ENCODE results near the gene ITGA11. TPM values are rescaled to one million over a fixed set of nuclear protein-coding genes. Genes with fewer than 3 reads are reported as not detected.

The ITGA11 gene
- polyA plus RNA-seq, 6 donors from 2014 or later, result 0.04 TPM; not detected in 5

DNA sequence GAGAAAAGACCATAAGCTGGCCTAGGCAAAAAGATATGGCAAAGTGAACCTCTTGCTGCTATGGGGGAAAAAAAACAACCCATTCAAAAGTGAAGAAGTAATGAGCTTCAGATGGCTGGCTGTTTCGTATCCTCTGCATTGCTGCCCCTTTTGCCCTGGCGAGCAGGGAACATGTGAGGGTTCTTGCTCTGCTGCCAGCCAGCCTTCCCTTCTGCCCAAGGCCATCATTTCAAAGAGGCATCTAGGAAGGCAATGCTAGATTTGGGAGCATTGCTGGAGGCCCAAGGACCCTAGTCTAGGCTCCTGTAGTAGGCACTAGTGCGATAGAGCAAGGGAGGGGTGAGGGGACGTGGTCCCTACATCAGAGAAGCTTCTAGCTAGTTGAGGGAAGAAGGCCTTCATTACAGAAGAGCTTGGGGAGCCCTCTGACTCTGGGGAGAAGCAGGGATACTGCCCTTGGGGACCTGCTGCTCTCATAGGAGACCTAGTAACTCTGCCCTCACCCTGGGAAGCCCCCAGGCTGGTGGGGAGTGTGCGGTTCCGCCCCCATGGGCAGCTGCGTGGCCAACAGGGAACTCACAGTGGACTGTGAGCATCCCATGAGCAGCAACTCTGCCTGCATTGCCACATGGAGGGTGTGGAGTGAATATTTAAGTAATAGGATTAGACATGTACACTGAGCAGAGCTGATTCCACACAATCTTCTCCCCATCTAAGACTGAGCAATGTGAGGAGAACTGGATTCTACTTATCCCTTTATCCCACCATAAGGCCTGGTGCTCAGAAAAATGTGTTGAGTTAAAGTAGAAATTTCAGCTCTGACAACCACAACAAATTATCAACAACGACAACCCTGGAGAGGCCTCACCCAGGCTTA, 21.3 kb downstream of the ITGA11 start:
- Mint-ChIP-seq H3K4me1 (no peaks in the 10 kb centered on the region), H3K27me3 (peaks cover 0 to 6% (median 0%) of the 10 kb centered on the region in 3 donors), H3K27ac (no peak overlapping the region), H3K4me3 (no peak overlapping the region), H3K36me3 (no peaks in the 10 kb centered on the region), H3K9me3 (no peaks in the 10 kb centered on the region)
- no peak for DNase-seq
- no peak for ATAC-seq (ENCODE audit: low read depth in 2 of 2)

GRCh38 chr15:68409736-68410370, 22.1 kb downstream of the ITGA11 start:
- Mint-ChIP-seq H3K9me3 (no peaks in the 10 kb centered on the region), H3K36me3 (no peaks in the 10 kb centered on the region), H3K27me3 (peaks cover 0 to 6% (median 0%) of the 10 kb centered on the region in 3 donors), H3K4me3 (no peak overlapping the region), H3K27ac (no peak overlapping the region), H3K4me1 (no peaks in the 10 kb centered on the region)
- DNase-seq, result no peak
- no peak for ATAC-seq (ENCODE audit: low read depth in 2 of 2)

DNA sequence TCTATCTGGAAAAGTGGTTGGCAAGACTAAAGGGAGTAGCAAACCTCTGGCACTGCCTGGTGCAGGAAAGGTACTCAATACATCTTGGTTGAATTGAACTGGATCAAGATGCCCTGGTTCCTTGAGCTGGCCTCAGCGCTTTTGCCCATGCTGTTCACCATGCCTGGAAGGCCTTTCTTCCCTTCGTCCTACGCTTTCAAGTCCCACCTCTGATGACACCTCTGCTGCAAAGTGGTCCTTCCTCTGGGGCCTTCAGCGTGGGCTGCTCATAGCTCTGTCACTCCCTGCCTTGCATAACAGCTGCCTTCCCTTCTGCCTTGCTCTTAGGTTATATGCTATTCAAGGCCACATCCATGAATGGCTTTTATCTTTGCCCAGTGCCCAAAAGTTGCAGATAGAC, 23.0 kb downstream of the ITGA11 start:
- Mint-ChIP-seq H3K27me3 (peaks cover 0 to 6% (median 0%) of the 10 kb centered on the region in 3 donors), H3K4me1 (no peaks in the 10 kb centered on the region), H3K27ac (peak overlapping the region in 1 of 6 donors; percentile 70), H3K4me3 (no peak overlapping the region), H3K36me3 (no peaks in the 10 kb centered on the region), H3K9me3 (peaks cover 0 to 2% (median 0%) of the 10 kb centered on the region in 7 donors)
- ATAC-seq (ENCODE audit: low read depth in 2 of 2) (no peak), DNase-seq (no peak)

- peak overlapping the region in 1 of 6 donors; percentile 30 for H3K27ac Mint-ChIP-seq
- no peaks in the 10 kb centered on the region for H3K4me1 Mint-ChIP-seq
- DNase-seq (no peak), ATAC-seq (ENCODE audit: low read depth in 2 of 2) (no peak)
- peaks cover 0 to 6% (median 0%) of the 10 kb centered on the region in 3 donors for H3K27me3 Mint-ChIP-seq
- H3K4me3 Mint-ChIP-seq, result peak overlapping the region in 1 of 8 donors; percentile 44
- no peaks in the 10 kb centered on the region for H3K36me3 Mint-ChIP-seq
- peaks cover 0 to 8% (median 0%) of the 10 kb centered on the region in 7 donors for H3K9me3 Mint-ChIP-seq
Observed at GRCh38 chr15:68407886-68408881, 23.8 kb downstream of the ITGA11 start.

- DNase-seq (no peak), ATAC-seq (ENCODE audit: low read depth in 2 of 2) (no peak)
- Mint-ChIP-seq H3K27me3 (peaks cover 0 to 6% (median 0%) of the 10 kb centered on the region in 3 donors), H3K9me3 (peaks cover 0 to 10% (median 2%) of the 10 kb centered on the region in 7 donors), H3K36me3 (no peaks in the 10 kb centered on the region), H3K4me3 (no peak overlapping the region), H3K4me1 (no peaks in the 10 kb centered on the region), H3K27ac (no peak overlapping the region)
Observed at GRCh38 chr15:68407141-68407885, 24.6 kb downstream of the ITGA11 start.

DNA sequence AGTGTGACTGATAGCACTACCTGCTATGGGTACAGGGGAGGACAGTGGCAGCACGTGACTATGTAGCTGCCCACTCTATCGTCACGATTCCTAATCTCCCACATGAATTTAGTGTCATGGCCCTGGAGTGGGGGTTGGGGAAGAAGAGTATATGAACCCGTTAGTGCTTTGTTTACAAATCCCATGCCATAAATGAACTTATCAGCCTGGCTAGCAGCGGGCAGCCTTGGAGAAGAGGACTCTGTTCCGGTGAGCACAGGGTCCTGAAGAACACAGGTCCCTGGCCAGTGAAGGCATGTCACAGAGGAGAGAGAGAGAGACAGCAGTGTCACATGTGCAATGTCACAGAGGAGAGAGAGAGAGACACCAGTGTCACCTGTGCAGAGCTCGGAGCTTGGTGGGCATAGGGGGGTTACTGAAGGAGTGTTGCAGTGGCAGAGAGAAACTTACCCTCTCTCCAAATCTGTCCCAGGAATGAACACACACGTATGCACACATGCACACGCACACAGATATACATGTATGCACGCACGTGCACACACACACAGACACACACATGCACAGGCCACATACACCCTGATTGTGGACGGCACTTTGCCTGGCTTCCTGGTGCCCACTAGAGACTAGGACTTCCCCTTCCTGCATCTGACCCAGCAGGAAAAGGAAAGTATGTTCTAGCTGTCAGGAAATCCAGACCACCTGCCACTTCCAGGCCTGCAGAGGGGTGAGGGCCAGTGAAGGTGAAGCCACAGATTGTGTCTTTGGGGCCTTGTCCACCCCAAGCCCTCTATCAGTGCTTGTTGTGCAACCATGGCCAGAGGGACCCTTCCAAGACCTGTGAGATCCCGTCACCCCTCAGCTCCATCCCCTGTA, 26.3 kb downstream of the ITGA11 start:
- Mint-ChIP-seq H3K27me3 (peaks cover 0 to 6% (median 0%) of the 10 kb centered on the region in 3 donors), H3K4me1 (no peaks in the 10 kb centered on the region), H3K36me3 (no peaks in the 10 kb centered on the region), H3K4me3 (no peak overlapping the region), H3K9me3 (peaks cover 0 to 10% (median 5%) of the 10 kb centered on the region in 7 donors), H3K27ac (no peak overlapping the region)
- DNase-seq, result no peak
- no peak for ATAC-seq (ENCODE audit: low read depth in 2 of 2)

DNA sequence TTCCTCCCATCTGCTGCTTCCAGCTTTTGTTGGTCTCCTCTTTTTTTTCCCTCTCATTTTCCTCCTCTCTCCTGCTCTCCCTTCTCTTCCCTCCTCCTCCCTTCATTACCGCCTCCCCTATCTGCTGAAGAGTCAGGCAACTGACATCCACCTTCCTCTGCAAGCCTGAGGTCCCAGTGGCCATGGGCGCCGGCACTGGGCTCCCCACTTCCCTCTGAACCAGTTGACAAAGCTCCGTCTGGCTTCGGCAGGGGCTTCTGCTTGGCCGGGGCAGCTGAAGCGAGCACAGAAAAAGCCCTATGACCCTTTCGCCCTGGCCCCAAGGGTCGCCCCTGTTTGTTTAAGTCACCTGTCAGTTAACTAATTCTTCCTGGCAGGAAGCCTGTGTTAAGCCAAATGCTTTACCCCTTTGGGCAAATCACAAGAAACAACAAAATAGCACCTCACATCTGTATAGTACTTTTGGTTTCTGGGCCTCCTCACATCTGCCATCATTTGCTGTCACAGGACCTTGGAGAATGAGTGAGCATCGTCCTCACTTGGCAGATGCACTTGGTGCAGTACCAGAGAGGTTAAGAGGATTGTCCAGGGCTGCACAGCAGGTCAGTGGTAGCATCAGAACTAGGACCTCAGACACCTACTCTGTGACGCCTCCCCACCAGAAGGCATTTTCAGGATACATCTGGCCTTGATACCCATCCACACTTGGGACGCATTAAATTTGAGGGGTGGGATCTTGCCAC, 27.7 kb downstream of the ITGA11 start:
- Mint-ChIP-seq H3K27me3 (peaks cover 0 to 6% (median 0%) of the 10 kb centered on the region in 3 donors), H3K36me3 (no peaks in the 10 kb centered on the region), H3K27ac (no peak overlapping the region), H3K9me3 (peaks cover 0 to 10% (median 5%) of the 10 kb centered on the region in 7 donors), H3K4me1 (no peaks in the 10 kb centered on the region), H3K4me3 (no peak overlapping the region)
- ATAC-seq (ENCODE audit: low read depth in 2 of 2), result no peak
- DNase-seq, result no peak

DNA sequence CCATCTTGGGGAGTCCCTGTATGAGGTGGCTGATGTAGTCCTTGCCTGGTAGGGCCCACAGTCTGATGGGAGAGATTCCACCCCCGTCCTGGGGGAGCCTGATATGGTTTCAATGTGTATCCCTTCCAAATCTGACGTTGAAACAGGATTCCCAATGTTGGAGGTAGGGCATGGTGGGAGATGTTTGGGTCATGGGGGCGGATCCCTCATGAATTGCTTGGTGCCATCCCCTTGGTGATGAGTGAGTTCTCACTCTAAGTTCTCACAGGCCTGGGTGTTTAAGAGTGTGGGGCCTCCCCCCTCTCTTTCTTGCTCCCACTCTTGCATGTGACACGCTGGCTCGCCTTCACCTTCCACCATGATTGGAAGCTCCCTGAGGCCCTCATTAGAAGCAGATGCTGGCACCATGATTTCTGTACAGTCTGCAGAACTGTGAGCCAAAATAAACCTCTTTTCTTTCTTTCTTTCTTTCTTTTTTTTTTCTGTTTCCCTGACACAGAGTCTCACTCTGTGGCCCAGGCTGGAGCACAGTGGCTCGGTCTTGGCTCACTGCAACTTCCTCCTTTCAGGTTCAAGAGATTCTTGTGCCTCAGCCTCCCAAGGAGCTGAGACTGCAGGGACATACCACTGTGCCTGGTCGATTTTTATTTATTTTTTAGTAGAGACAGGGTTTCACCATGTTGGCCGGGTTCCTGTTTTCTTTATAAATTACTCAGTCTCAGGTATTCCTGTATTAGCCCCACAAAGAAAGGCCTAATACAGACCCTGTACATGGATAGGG, 28.6 kb downstream of the ITGA11 start:
- Mint-ChIP-seq H3K9me3 (peaks cover 0 to 10% (median 5%) of the 10 kb centered on the region in 7 donors), H3K36me3 (no peaks in the 10 kb centered on the region), H3K4me1 (no peaks in the 10 kb centered on the region), H3K4me3 (peak overlapping the region in 1 of 8 donors; percentile 7), H3K27ac (no peak overlapping the region), H3K27me3 (peaks cover 0 to 4% (median 0%) of the 10 kb centered on the region in 3 donors)
- ATAC-seq (ENCODE audit: low read depth in 2 of 2), result no peak
- no peak for DNase-seq

GRCh38 chr15:68402432-68403160, 29.4 kb downstream of the ITGA11 start:
- no peaks in the 10 kb centered on the region for H3K27me3 Mint-ChIP-seq
- H3K4me1 Mint-ChIP-seq, result no peaks in the 10 kb centered on the region
- no peak for DNase-seq
- H3K27ac Mint-ChIP-seq, result no peak overlapping the region
- no peaks in the 10 kb centered on the region for H3K36me3 Mint-ChIP-seq
- H3K4me3 Mint-ChIP-seq, result no peak overlapping the region
- peaks cover 0 to 10% (median 5%) of the 10 kb centered on the region in 7 donors for H3K9me3 Mint-ChIP-seq
- no peak for ATAC-seq (ENCODE audit: low read depth in 2 of 2)
